ENCODE measurements around the gene PIWIL4.

Gene PIWIL4

GRCh38 chr11:94567181-94567670, at the start of gene PIWIL4:
TSS of gene PIWIL4 (plus strand) at chr11:94567368. CDS start at chr11:94567519, 151 bp downstream.
- DNase-seq (ENCODE audit: low read depth, low spot score), result no peak

DNA sequence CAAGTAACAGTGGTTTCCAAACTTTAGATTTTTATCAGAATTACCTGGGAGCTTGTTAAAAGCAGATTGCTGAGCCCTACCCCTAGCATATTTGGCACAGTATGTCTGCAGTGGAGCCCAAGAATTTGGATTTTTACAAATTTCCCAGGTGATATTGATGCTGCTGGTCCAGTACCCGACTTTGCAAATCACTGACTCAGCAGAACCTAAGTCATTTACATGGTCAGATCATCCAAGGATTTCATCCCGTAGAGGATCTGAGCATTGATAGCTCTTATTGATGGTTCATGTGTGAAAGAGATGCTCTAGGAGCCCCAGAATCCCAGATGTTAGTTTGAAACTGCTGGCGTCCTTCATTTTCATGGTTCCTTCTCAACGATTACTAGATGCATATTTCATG, 48.9 kb upstream of the PIWIL4 start:
- no peak for DNase-seq (ENCODE audit: low read depth, low spot score)

- DNase-seq (ENCODE audit: low read depth, low spot score), result no peak
These were observed 47.6 kb upstream of the PIWIL4 start for GRCh38 chr11:94519478-94520084.

- DNase-seq (ENCODE audit: low read depth, low spot score), result no peak
These were observed 45.5 kb upstream of the PIWIL4 start for GRCh38 chr11:94521684-94522083.

DNA sequence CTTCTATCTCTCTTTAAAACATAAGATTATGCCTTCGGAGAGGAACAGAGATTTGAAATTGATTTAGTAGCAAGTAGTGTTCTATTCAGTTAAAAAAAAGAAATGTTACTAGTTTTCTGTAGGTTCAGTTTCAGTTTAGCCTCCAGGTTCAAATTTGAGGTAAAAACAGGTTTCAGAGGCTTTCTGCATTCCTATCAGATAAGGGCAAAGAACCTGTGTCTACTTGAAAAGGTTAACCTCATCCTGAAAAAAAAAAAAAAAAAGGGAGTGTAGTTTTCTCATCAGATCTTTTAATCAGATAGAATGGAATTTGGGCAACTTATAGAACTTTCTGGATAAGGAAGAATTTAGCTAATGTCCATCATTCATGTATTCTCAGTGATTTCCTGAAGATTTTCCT, 42.8 kb upstream of the PIWIL4 start:
- no peak for DNase-seq (ENCODE audit: low read depth, low spot score)

- DNase-seq (ENCODE audit: low read depth, low spot score), result no peak
These were observed 41.4 kb upstream of the PIWIL4 start for GRCh38 chr11:94525546-94526324.

- DNase-seq (ENCODE audit: low read depth, low spot score), result no peak
These were observed 40.3 kb upstream of the PIWIL4 start for GRCh38 chr11:94526645-94527438.

DNA sequence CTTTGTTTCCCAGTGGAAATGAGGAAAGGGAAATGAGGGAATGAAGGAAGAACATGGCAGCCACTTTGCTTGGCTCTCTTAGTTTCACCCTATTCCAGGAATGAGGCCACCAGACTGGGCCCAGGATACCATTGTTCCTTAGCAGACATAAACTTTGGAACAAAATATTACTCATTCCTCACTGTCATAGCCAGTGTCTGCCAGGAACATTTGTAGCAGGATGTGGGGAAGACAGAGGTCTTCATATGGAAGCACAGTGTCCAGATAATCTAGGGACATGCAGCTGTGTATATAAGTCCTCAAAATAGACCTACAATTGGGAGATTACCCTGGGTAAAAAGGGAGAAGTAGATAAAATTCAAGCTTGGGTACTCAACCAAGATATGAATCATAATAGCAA, 38.6 kb upstream of the PIWIL4 start:
- DNase-seq (ENCODE audit: low read depth, low spot score), result no peak

- DNase-seq (ENCODE audit: low read depth, low spot score), result no peak
These were observed 35.0 kb upstream of the PIWIL4 start for GRCh38 chr11:94532211-94532610.

DNA sequence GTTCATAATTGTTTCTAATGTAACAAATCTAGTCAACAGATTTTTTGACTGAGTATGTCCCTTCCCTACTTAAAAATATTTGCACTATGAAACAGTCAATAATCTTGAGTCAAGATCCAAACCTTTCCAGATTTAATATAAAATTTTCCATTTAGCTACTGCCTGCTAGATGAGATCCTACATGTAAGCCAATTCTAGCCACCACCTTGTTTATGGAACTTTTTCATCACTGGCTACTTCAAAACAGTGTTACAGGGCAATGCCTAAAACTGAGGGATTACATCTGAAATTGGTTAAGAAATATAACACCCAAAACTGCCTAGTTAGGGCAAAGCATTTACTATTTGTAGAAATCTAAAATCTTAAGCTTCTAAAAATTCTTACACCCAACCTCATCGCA, 34.0 kb upstream of the PIWIL4 start:
- DNase-seq (ENCODE audit: low read depth, low spot score), result no peak

DNA sequence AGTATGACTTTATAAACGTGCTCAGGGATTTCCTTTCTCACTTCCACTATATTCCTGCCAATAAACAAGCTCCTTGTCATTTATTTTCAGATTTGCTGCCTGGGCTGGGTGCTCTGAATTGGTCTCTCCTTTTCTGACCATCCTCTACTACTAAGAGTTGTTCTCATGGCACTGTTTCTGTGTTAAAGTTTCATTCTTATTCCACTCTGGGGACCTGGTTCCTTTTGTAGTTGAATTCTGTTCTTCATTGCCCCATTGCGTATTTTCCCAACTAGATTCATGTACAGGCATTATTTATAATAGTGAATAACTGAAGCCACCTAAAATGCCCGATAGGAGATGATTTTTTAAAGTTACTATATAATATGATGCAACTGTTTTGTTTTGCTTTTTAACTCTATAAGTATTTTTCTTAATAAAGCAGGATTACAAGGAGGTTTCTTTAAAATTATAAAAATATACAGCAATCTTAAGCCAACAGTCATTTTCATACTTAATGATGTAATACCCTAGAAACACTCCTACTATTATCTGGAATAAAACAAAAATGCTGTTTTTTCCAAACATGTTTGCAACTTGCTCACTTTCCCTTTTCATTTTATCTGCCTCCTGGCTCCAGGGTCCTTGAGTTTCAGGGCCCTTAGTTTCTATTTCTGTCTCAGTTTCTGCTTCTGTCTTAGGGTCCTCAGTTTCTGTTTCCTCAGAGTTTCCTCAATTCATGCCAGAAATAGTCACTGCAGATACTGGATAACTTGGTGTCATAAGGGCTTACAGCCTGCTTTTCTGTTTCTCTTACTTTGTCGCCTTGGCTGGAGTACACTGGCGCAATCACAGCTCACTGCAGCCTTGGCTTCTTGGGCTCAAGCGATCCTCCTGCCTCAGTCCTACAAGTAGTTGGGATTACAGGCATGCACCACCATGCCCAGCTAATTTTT, 33.2 kb upstream of the PIWIL4 start:
- no peak for DNase-seq (ENCODE audit: low read depth, low spot score)

DNA sequence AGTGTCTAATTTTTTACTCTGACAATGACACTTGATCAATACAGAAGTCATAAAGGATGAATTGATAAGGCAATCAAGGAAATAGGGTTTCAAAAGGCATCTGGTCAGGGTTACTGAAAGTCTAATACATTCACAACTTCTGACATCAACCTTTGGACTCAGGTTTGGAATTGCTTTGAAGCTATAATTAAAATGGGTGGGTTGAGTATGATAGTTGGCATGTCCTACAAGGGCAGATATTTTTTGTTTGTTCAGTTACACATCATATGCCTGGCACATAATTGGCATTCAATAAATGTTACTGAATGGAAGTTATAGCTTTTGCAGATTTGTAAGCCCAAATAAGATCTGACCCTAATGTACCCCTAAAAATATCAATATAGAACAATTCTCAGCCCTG, 30.8 kb upstream of the PIWIL4 start:
- no peak for DNase-seq (ENCODE audit: low read depth, low spot score)

DNA sequence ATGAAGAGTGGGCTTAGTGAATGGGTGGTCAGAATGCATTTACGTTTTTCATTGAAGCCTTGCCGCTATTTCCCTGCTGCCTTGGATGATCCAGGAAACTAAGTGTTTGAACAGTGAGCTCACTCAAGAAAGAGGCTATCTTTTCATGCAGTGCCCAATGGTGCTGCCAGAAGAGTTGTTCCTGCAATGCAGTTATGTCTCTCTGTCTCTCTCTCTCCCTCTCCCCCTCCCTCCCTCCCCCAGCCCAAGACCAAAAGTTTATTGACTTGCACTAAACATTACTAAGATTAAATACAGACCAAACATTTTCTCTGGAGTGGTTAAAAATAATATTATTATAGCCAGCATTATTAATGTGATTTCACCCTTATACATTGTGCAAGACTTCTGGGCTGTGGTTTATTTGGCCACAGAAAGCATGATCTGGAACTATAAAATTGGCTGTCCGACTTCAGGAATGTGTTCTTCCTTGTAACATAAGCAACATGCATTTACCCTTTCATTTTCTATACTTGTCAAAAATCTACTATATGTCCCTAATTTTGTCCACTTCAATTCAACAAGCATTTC, 30.1 kb upstream of the PIWIL4 start:
- DNase-seq (ENCODE audit: low read depth, low spot score), result no peak

DNA sequence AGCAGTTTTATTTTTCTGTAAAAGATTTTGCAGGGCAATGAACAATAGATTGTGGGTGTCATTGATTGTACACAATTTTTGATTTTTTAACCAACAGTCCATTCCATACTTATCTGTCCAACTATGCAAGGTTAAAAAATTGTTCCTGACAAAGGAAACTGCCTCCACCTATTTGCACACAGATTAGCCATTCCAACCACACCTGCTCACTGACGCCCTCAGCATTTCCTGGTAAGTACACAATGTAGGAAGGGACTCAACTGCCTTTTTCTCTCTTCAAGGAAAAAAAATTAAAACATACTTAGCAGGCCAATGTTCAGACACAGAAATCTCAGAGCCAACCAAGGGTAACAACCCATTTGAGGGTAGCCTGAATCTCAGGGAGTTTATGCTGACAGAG, 27.7 kb upstream of the PIWIL4 start:
- no peak for DNase-seq (ENCODE audit: low read depth, low spot score)

- peak; percentile 28 for DNase-seq (ENCODE audit: low read depth, low spot score)
These were observed 23.2 kb upstream of the PIWIL4 start, which contains the start of gene FUT4 for GRCh38 chr11:94543695-94544645. TSS of gene FUT4 (plus strand) at chr11:94543921. CDS start at chr11:94544134, 213 bp downstream.

DNA sequence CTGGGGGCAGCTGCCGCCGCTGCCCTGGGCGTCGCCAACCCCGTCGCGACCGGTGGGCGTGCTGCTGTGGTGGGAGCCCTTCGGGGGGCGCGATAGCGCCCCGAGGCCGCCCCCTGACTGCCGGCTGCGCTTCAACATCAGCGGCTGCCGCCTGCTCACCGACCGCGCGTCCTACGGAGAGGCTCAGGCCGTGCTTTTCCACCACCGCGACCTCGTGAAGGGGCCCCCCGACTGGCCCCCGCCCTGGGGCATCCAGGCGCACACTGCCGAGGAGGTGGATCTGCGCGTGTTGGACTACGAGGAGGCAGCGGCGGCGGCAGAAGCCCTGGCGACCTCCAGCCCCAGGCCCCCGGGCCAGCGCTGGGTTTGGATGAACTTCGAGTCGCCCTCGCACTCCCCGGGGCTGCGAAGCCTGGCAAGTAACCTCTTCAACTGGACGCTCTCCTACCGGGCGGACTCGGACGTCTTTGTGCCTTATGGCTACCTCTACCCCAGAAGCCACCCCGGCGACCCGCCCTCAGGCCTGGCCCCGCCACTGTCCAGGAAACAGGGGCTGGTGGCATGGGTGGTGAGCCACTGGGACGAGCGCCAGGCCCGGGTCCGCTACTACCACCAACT, 22.4 kb upstream of the PIWIL4 start:
- DNase-seq (ENCODE audit: low read depth, low spot score), result no peak

DNA sequence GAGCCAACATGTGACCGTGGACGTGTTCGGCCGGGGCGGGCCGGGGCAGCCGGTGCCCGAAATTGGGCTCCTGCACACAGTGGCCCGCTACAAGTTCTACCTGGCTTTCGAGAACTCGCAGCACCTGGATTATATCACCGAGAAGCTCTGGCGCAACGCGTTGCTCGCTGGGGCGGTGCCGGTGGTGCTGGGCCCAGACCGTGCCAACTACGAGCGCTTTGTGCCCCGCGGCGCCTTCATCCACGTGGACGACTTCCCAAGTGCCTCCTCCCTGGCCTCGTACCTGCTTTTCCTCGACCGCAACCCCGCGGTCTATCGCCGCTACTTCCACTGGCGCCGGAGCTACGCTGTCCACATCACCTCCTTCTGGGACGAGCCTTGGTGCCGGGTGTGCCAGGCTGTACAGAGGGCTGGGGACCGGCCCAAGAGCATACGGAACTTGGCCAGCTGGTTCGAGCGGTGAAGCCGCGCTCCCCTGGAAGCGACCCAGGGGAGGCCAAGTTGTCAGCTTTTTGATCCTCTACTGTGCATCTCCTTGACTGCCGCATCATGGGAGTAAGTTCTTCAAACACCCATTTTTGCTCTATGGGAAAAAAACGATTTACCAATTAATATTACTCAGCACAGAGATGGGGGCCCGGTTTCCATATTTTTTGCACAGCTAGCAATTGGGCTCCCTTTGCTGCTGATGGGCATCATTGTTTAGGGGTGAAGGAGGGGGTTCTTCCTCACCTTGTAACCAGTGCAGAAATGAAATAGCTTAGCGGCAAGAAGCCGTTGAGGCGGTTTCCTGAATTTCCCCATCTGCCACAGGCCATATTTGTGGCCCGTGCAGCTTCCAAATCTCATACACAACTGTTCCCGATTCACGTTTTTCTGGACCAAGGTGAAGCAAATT, 21.7 kb upstream of the PIWIL4 start:
- DNase-seq (ENCODE audit: low read depth, low spot score), result no peak

DNA sequence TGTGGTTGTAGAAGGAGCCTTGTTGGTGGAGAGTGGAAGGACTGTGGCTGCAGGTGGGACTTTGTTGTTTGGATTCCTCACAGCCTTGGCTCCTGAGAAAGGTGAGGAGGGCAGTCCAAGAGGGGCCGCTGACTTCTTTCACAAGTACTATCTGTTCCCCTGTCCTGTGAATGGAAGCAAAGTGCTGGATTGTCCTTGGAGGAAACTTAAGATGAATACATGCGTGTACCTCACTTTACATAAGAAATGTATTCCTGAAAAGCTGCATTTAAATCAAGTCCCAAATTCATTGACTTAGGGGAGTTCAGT, 21.1 kb upstream of the PIWIL4 start:
- no peak for DNase-seq (ENCODE audit: low read depth, low spot score)

Data from activated CD4-positive, CD25-positive, alpha-beta regulatory T cell treated with anti-CD3 and anti-CD28 coated beads, Interleukin-2, amount 50 U/mL, for 16 hours (primary cell).